GM12873 (cell line): Measurements from ENCODE around the gene PDK3.

ENCODE experiments used
- CTCF ChIP-seq: IDR thresholded peaks from 2 replicates; pipeline ENCODE4 v1.5.1; 2012; ENCODE audit warnings: low read depth, mild to moderate bottlenecking, moderate library complexity, low read length, control low read depth; ENCODE audit not compliant: insufficient read depth; ENCODE audit errors: missing control alignments

The PDK3 gene

DNA sequence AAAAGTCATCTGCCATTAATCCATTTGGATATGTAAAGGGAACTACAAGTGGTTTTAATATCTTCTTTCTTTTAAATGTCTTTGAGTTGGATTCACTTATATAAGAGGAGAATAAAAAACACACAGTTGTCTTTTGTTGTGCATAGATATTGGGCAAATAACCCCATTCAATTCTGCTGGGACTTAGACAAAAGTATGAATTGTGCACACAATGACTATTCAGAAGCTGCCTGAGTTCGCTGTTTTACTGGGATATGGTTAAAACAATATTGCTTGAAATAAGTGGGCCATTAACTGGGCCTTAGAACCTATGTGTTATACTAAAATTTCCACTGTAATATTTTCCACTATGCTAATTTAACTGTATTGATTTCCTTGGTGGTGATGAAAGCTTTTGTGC, 110.4 kb downstream of the PDK3 start:
- TF ChIP-seq CTCF, result no peak

DNA sequence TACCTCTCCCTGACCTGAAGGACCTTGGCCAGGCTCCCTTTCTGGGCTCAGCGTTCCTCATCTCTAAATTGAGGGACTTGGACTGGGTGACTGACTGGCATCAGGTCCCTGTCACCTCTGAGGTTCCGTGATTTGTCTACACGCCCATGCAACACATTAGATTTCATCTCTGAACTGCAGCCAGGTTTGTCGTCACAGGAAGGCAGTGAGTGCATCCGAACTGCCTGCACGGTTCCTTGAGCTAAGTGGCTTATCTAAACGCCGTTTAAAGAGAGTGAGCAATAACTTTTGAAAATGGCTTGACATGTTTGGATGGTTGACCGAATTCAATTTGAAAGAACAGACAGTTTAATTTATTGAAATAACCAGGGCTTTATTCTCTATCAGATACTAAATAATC, 112.0 kb downstream of the PDK3 start:
- no peak for TF ChIP-seq CTCF
